GM23338 (cell line): ENCODE measurements around the gene TENM3. TPM values are rescaled to one million over a fixed set of nuclear protein-coding genes. Genes with fewer than 3 reads are reported as not detected.

Experiments used
- ATAC-seq: fragments of 200-7000 bp; cut with Tn5 transposase; 3 replicates; pipeline ENCODE4 v1.9.1; 2020
- DNase-seq: peaks from one replicate; pipeline ENCODE4 v3.0.0-alpha.2; 2015; ENCODE audit warnings: low spot score
- H2AFZ ChIP-seq: fragments of 200-600 bp; sonication (generic); 2 replicates; pipeline ENCODE4 v1.8.0; 2016; ENCODE audit warnings: antibody characterized with exemption, mild to moderate bottlenecking, moderate library complexity
- H3F3A ChIP-seq: fragments of 200-600 bp; sonication (generic); replicated peaks from 2 replicates; pipeline ENCODE4 v1.8.0; 2017; ENCODE audit warnings: antibody characterized with exemption, mixed run types, low read depth
- H3K27ac ChIP-seq: fragments of 200-600 bp; sonication (generic); 2 replicates; pipeline ENCODE4 v1.6.1; 2016; ENCODE audit warnings: low read depth
- H3K27me3 ChIP-seq: fragments of 200-600 bp; sonication (generic); 2 replicates; pipeline ENCODE4 v1.8.0; 2016; ENCODE audit warnings: mild to moderate bottlenecking, mixed run types, moderate library complexity; ENCODE audit not compliant: insufficient read depth
- H3K36me3 ChIP-seq: fragments of 200-600 bp; sonication (generic); 2 replicates; pipeline ENCODE4 v1.8.0; 2016; ENCODE audit warnings: mild to moderate bottlenecking; ENCODE audit not compliant: insufficient read depth
- H3K4me1 ChIP-seq: fragments of 200-600 bp; sonication (generic); 2 replicates; pipeline ENCODE4 v1.8.0; 2016; ENCODE audit warnings: mild to moderate bottlenecking, moderate library complexity; ENCODE audit not compliant: insufficient read depth
- H3K4me2 ChIP-seq: fragments of 200-600 bp; sonication (generic); 2 replicates; pipeline ENCODE4 v1.7.1; 2017; ENCODE audit warnings: mixed run types
- H3K4me3 ChIP-seq: fragments of 200-600 bp; sonication (generic); 2 replicates; pipeline ENCODE4 v1.6.1; 2016; ENCODE audit warnings: mixed run types
- H3K79me2 ChIP-seq: fragments of 200-600 bp; sonication (generic); replicated peaks from 2 replicates; pipeline ENCODE4 v1.8.0; 2017; ENCODE audit warnings: mild to moderate bottlenecking; ENCODE audit not compliant: insufficient read depth
- H3K9me2 ChIP-seq: fragments of 200-600 bp; sonication (generic); 2 replicates; pipeline ENCODE4 v1.8.0; 2017; ENCODE audit not compliant: insufficient read depth
- H4K20me1 ChIP-seq: fragments of 200-600 bp; sonication (generic); replicated peaks from 2 replicates; pipeline ENCODE4 v1.8.0; 2017; ENCODE audit warnings: mild to moderate bottlenecking; ENCODE audit not compliant: insufficient read depth
- H3K27ac Mint-ChIP-seq: 2 replicates; pipeline ENCODE4 v1.8.0; 2020; ENCODE audit warnings: inconsistent platforms, mild to moderate bottlenecking, moderate library complexity, mixed read lengths
- H3K27me3 Mint-ChIP-seq: 3 replicates; pipeline ENCODE4 v1.8.0; 2022; ENCODE audit warnings: low read depth, mild to moderate bottlenecking, moderate library complexity, mixed read lengths, inconsistent platforms; ENCODE audit not compliant: insufficient read depth, poor library complexity
- H3K36me3 Mint-ChIP-seq: 3 replicates; pipeline ENCODE4 v1.8.0; 2021; ENCODE audit warnings: low read depth, mild to moderate bottlenecking, inconsistent platforms, moderate library complexity, mixed read lengths
- H3K4me1 Mint-ChIP-seq: 3 replicates; pipeline ENCODE4 v1.8.0; 2020; ENCODE audit warnings: mild to moderate bottlenecking, inconsistent platforms, mixed read lengths
- H3K4me3 Mint-ChIP-seq: 3 replicates; pipeline ENCODE4 v1.8.0; 2021; ENCODE audit warnings: moderate library complexity, mild to moderate bottlenecking, inconsistent platforms, mixed read lengths
- H3K9me3 Mint-ChIP-seq: 3 replicates; pipeline ENCODE4 v1.8.0; 2020; ENCODE audit warnings: moderate library complexity, mild to moderate bottlenecking, inconsistent platforms, mixed read lengths
- CREB1 ChIP-seq: fragments of 250-450 bp; sonication (Bioruptor Pico); IDR thresholded peaks from 2 replicates; pipeline ENCODE4 v1.5.0; 2020; ENCODE audit warnings: low read depth, mild to moderate bottlenecking, moderate library complexity
- CTCF ChIP-seq, 2 experiments: fragments of 200-600 bp in 1 of 2; sonication (generic) in 1 of 2; conservative IDR thresholded peaks; 2 replicates each; pipeline versions ENCODE4 v1.5.1 to v1.6.1; 2016 to 2017; ENCODE audit warnings: antibody characterized with exemption in 2 of 2, low read depth in 2 of 2, mild to moderate bottlenecking in 2 of 2, moderate library complexity in 1 of 2
- ETS1 ChIP-seq: IDR thresholded peaks from 2 replicates; pipeline ENCODE4 v1.6.1; 2016; ENCODE audit warnings: antibody characterized with exemption
- EZH2 ChIP-seq: fragments of 200-600 bp; sonication (generic); IDR thresholded peaks from one replicate; pipeline ENCODE4 v1.8.0; 2017; ENCODE audit warnings: antibody characterized with exemption, mild to moderate bottlenecking, low read depth; ENCODE audit not compliant: unreplicated experiment
- EZH2phosphoT487 ChIP-seq: fragments of 200-600 bp; sonication (generic); IDR thresholded peaks from one replicate; pipeline ENCODE4 v1.8.1; 2018; ENCODE audit warnings: antibody characterized with exemption; ENCODE audit not compliant: unreplicated experiment
- JUNB ChIP-seq: IDR thresholded peaks from one replicate; pipeline ENCODE4 v1.6.1; 2016; ENCODE audit warnings: antibody characterized with exemption; ENCODE audit not compliant: unreplicated experiment
- NANOG ChIP-seq: IDR thresholded peaks from 2 replicates; pipeline ENCODE4 v1.6.1; 2016; ENCODE audit warnings: antibody characterized with exemption, borderline replicate concordance
- POLR2AphosphoS5 ChIP-seq: IDR thresholded peaks from 2 replicates; pipeline ENCODE4 v1.6.1; 2016; ENCODE audit warnings: antibody characterized with exemption, low read depth
- REST ChIP-seq: IDR thresholded peaks from one replicate; pipeline ENCODE4 v1.6.1; 2018; ENCODE audit warnings: antibody characterized with exemption; ENCODE audit not compliant: unreplicated experiment
- STAT1 ChIP-seq: IDR thresholded peaks from one replicate; pipeline ENCODE4 v1.6.1; 2016; ENCODE audit warnings: antibody characterized with exemption; ENCODE audit not compliant: unreplicated experiment
- ZNF114 ChIP-seq: fragments of 250-450 bp; sonication (Bioruptor Pico); IDR thresholded peaks from 2 replicates; pipeline ENCODE4 v1.5.0; 2020; ENCODE audit warnings: mild to moderate bottlenecking, moderate library complexity
- ZNF331 ChIP-seq: fragments of 250-450 bp; sonication (Bioruptor Pico); IDR thresholded peaks from 2 replicates; pipeline ENCODE4 v1.5.0; 2020; ENCODE audit warnings: low read depth, mild to moderate bottlenecking, moderate library complexity
- ZNF462 ChIP-seq: fragments of 250-450 bp; sonication (Bioruptor Pico); IDR thresholded peaks from 2 replicates; pipeline ENCODE4 v1.5.0; 2020; ENCODE audit warnings: mild to moderate bottlenecking, moderate library complexity
- polyA plus RNA-seq: library from polyadenylated mRNA; unstranded; fragments of >200 nt; fragmentation: Nextera tagmentation; extraction: Ambion mirVana; gene quantifications from 2 replicates; pipeline ENCODE4 v1.2.1, GENCODE V29; 2016
- total RNA-seq: library from RNA; depleted of rRNA; stranded (reverse); fragments of >200 nt; shearing (Covaris generic); gene quantifications from 2 replicates; pipeline ENCODE4 v1.2.3, GENCODE V29; 2014

Gene TENM3
- total and polyA plus RNA-seq, 2 experiments from 2014 or later, result 22.2 to 128 TPM

GRCh38 chr4:182488896-182489295 is 245.7 kb downstream of the TENM3 start (continued):
- TF ChIP-seq POLR2AphosphoS5 (no peak), ETS1 (no peak), ZNF114 (CRISPR knock-in tag) (no peak), CREB1 (CRISPR knock-in tag) (no peak), STAT1 (no peak), ZNF331 (CRISPR knock-in tag) (no peak)

- Histone ChIP-seq H3K36me3 (no peaks in the 10 kb centered on the region), H3K4me1 (peaks cover 10% of the 10 kb centered on the region), H3K27me3 (no peaks in the 10 kb centered on the region), H3F3A (no peaks in the 10 kb centered on the region), H3K4me3 (no peak overlapping the region), H2AFZ (no peak overlapping the region), H3K4me2 (no peak overlapping the region), H3K79me2 (peaks cover 83% of the 10 kb centered on the region), H4K20me1 (no peaks in the 10 kb centered on the region), H3K27ac (no peak overlapping the region), H3K9me2 (no peaks in the 10 kb centered on the region)
- no peak for ATAC-seq
- no peak for DNase-seq
- peaks cover 13% of the 10 kb centered on the region for H3K9me3 Mint-ChIP-seq
- no peak overlapping the region for H3K4me3 Mint-ChIP-seq
- peaks cover 22% of the 10 kb centered on the region for H3K4me1 Mint-ChIP-seq
- no peaks in the 10 kb centered on the region for H3K27me3 Mint-ChIP-seq
- peaks cover 24% of the 10 kb centered on the region; the same call in 2 of the 3 replicates for H3K36me3 Mint-ChIP-seq
- no peak overlapping the region for H3K27ac Mint-ChIP-seq
- TF ChIP-seq NANOG, result no peak
- no peak for TF ChIP-seq EZH2phosphoT487
- no peak for TF ChIP-seq REST
- TF ChIP-seq JUNB, result no peak
- TF ChIP-seq EZH2, result no peak
- TF ChIP-seq STAT1, result no peak
- no peak for TF ChIP-seq POLR2AphosphoS5
- TF ChIP-seq ZNF114 (CRISPR knock-in tag), result no peak
- TF ChIP-seq ZNF331 (CRISPR knock-in tag), result no peak
- TF ChIP-seq CREB1 (CRISPR knock-in tag), result no peak
- no peak for TF ChIP-seq ZNF462 (CRISPR knock-in tag)
- no peak for TF ChIP-seq CTCF (conservative IDR thresholded peaks at IDR 0.05; ENCODE audit: low read depth in 2 of 2)
Measured at GRCh38 chr4:182489607-182490006, 246.4 kb downstream of the TENM3 start.
